HEK293T (cell line): Measurements from ENCODE around the gene FBXW7.

Experiments
- BHLHE40 ChIP-seq: fragments of 450-650 bp; IDR thresholded peaks from 2 replicates; pipeline ENCODE4 v1.6.1; 2016; ENCODE audit warnings: mild to moderate bottlenecking, moderate library complexity, borderline replicate concordance
- ELF4 ChIP-seq: fragments of 450-650 bp; IDR thresholded peaks from 2 replicates; pipeline ENCODE4 v1.6.1; 2017; ENCODE audit warnings: antibody characterized with exemption
- FOXA1 ChIP-seq: fragments of 450-650 bp; IDR thresholded peaks from 2 replicates; pipeline ENCODE4 v1.6.1; 2016; ENCODE audit warnings: mild to moderate bottlenecking
- FOXK2 ChIP-seq: fragments of 450-650 bp; IDR thresholded peaks from 2 replicates; pipeline ENCODE4 v1.6.1; 2016; ENCODE audit warnings: mild to moderate bottlenecking
- FOXM1 ChIP-seq: fragments of 450-650 bp; IDR thresholded peaks from 2 replicates; pipeline ENCODE4 v1.6.1; 2017; ENCODE audit warnings: mild to moderate bottlenecking, borderline replicate concordance
- HDGF ChIP-seq: fragments of 450-650 bp; IDR thresholded peaks from 2 replicates; pipeline ENCODE4 v1.6.1; 2017; ENCODE audit warnings: antibody characterized with exemption, borderline replicate concordance
- L3MBTL2 ChIP-seq: fragments of 450-650 bp; conservative IDR thresholded peaks from 2 replicates; pipeline ENCODE4 v1.6.1; 2016; ENCODE audit warnings: mild to moderate bottlenecking
- LEF1 ChIP-seq: fragments of 450-650 bp; IDR thresholded peaks from 2 replicates; pipeline ENCODE4 v1.6.1; 2017; ENCODE audit warnings: mild to moderate bottlenecking, borderline replicate concordance
- NFRKB ChIP-seq: fragments of 450-650 bp; IDR thresholded peaks from 2 replicates; pipeline ENCODE4 v1.6.1; 2016; ENCODE audit warnings: mild to moderate bottlenecking, moderate library complexity
- PKNOX1 ChIP-seq: fragments of 450-650 bp; IDR thresholded peaks from 2 replicates; pipeline ENCODE4 v1.6.1; 2016
- SP1 ChIP-seq: fragments of 450-650 bp; IDR thresholded peaks from 2 replicates; pipeline ENCODE4 v1.6.1; 2017
- SUZ12 ChIP-seq: fragments of 450-650 bp; IDR thresholded peaks from 2 replicates; pipeline ENCODE4 v1.6.1; 2016; ENCODE audit warnings: mild to moderate bottlenecking
- TARDBP ChIP-seq: fragments of 450-650 bp; IDR thresholded peaks from 2 replicates; pipeline ENCODE4 v1.6.1; 2016
- ZNF384 ChIP-seq: fragments of 450-650 bp; IDR thresholded peaks from 2 replicates; pipeline ENCODE4 v1.6.1; 2016

GRCh38 chr4:152512483-152512882 is 23.4 kb downstream of the FBXW7 start:
- TF ChIP-seq LEF1 (no peak), ELF4 (no peak), ZNF384 (no peak), PKNOX1 (no peak), FOXM1 (no peak), BHLHE40 (no peak), L3MBTL2 (no peak), FOXK2 (no peak), HDGF (no peak), TARDBP (no peak), SP1 (no peak), SUZ12 (no peak), NFRKB (no peak), FOXA1 (no peak)
